Stimulated activated CD4-positive, alpha-beta T cell treated with anti-CD3 and anti-CD28 coated beads, Interleukin-15, amount 100 ng/mL, for 1 hour (primary cell): ENCODE results near the gene HDLBP.
A peak's percentile ranks its signal among the peaks of the same experiment; 100 is the strongest.

Experiments
- DNase-seq, 2 donors: peaks; one replicate each; pipeline ENCODE4 v3.0.0-alpha.2; 2020; ENCODE audit warnings: low read depth in 1 of 2, low spot score in 1 of 2

Gene HDLBP, protein sequence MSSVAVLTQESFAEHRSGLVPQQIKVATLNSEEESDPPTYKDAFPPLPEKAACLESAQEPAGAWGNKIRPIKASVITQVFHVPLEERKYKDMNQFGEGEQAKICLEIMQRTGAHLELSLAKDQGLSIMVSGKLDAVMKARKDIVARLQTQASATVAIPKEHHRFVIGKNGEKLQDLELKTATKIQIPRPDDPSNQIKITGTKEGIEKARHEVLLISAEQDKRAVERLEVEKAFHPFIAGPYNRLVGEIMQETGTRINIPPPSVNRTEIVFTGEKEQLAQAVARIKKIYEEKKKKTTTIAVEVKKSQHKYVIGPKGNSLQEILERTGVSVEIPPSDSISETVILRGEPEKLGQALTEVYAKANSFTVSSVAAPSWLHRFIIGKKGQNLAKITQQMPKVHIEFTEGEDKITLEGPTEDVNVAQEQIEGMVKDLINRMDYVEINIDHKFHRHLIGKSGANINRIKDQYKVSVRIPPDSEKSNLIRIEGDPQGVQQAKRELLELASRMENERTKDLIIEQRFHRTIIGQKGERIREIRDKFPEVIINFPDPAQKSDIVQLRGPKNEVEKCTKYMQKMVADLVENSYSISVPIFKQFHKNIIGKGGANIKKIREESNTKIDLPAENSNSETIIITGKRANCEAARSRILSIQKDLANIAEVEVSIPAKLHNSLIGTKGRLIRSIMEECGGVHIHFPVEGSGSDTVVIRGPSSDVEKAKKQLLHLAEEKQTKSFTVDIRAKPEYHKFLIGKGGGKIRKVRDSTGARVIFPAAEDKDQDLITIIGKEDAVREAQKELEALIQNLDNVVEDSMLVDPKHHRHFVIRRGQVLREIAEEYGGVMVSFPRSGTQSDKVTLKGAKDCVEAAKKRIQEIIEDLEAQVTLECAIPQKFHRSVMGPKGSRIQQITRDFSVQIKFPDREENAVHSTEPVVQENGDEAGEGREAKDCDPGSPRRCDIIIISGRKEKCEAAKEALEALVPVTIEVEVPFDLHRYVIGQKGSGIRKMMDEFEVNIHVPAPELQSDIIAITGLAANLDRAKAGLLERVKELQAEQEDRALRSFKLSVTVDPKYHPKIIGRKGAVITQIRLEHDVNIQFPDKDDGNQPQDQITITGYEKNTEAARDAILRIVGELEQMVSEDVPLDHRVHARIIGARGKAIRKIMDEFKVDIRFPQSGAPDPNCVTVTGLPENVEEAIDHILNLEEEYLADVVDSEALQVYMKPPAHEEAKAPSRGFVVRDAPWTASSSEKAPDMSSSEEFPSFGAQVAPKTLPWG (N-terminal part only)

DNA sequence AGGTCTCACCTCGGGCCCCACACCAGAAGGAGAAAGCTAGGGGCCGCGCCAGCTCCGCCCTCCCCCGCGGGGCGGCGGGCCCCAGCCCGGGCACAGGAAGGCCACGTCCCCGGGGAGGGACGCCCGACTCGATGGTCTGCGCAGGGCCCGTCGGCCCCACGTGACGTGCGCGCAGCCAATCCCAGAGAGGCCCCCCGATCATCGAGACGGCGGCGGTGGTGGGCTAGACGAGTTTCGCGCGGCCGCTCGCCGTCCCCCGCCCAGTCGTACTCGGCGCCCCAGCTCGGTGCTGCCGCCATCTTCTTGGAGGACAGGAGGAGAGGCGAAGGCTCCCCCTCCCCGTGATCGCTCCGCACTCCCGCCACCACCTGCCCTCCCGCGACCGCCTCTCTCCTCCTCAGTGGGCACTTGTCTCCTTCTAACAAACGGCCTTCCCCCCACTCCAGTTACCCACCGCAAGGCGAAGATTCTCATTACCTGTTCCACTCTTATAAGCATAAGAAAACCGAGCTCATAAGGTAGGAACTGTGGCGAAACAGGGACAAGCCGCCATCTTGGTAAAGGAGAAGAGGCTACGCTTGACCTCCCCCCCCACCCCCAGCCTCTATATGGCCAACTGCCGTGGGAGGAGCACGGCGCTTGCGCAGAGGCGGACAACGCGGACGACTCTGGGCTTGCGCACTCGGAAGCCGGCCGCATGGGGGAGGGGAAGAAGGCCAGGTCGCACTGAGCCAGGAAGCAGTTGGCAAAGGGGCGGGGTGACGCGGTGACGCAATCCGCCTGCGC, at the start of gene HDLBP:
TSS of gene HDLBP (minus strand) at position 580 of the 786 bp plus-strand sequence. CDS start 48,803 bp downstream, outside the sequence.
- DNase-seq = peak; percentile 100

DNA sequence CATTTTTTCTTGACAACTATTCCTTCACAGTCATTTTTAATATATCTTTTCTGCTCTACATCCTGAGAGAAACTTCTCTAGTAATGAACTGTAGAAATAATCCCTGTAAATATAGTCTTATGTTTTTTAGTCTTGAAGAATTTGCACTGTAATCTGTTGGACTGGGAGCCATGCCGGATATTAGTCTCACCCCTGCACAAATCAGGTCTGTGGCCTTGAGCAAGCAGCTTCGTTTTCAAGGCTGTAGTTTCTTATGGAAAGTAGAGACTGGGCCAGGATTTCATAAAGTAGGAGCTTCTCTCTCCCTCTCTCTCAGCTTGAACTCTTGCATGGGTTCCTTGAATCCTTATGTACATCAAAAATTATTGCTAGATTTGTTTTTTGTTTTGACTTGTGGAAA, 49.3 kb upstream of the HDLBP start:
- no peak for DNase-seq

DNA sequence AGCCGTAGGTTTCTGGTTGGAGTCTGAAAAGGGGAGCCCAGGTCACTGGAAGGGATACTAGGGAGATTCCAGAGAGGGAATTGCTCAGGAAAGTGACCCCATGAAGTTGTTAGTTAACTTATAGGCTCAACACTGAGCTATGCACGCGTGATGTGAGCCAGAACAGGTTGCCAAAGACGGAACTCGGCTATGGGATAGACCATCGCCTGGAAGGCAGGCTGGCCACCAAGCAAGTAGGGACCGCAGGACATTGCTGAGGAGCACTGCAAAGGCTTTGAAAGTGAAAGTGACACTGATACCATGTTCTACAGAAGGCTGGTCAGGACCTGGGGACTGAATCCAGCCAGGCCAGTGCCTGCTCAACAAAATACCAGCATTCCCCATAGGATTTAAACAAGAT, 48.0 kb upstream of the HDLBP start:
- no peak for DNase-seq

DNA sequence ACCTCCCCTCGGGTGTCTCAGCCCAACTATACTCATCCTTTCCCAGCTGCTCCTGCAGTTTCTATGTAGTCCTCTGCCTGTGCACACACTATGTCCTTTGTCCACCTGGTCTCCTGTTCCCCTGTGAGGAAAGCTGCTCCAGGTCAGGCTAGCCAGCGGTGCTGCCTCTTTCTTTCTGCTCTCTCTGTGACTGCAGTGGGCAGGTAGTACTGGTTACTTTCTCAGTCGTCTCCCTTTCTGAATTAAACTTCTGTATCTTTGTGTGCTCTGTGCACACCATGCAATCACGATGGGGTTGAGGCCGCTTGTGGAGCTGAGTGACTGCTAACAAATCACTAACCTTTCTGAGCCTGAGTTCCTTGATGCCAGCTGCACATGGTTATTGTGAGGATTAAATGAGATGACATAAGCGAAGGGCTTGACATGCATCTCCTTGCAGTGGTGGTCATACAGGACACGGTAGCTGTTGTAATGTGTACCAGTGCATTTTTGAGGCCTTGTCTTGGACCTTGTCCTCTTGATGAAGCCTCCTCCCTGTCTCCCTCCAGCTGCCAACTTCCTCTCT, 44.1 kb upstream of the HDLBP start:
- DNase-seq = no peak

DNA sequence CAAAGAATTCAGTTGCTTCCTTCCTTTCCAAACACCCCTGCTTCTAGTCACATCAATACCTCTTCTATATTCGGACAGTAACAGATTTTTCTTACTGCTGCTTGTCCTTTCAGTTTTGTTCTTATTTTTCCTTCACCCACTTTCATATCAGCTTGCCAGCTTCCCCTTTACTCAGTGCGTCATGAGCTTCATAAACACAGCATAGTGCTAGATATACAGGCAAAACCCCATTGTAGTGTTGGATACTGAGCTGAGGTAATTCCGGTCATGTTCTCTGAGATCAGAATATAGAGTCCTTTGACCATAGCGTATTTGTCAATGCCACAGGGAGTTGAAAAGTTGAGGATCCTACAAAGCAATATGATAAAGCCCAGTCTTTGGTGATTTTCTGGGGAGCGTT, 43.0 kb upstream of the HDLBP start:
- no peak for DNase-seq

DNA sequence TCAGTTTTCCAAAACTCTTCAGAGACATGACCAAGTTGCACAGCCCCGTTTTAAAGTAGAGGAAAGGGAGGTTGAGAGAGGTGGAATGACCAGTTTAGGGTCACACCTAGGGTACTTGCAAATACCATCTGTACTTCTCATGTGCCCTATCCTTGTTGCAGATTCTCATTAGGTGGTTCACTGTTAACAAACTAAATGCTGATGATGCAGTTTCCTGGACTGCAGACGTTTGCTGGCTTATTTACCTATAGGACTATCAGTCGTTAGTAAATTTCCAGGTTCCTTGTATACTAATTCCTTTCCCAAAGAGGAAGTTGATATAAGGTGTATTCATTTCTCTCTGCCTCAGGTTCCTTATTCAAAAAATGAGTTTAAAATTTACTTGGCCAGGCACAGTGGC, 42.1 kb upstream of the HDLBP start:
- no peak for DNase-seq

DNA sequence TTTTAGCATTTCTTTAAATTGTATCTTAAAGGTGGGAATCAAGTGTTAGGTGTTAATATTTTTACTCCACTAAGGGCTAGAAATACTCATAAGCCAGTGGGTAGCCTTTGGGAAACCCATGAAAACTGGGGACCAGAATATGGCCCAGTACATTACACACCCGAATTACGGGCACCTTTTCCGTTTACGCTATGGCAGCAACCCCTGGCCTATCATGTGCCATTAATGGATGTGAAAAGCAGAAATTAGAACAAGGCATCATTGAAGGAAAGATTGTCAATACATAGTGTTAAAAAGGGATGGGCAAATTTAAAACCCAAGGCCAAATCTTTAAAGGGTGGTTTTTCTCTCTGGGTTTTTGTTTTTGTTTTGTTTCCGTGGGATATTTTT, 41.4 kb upstream of the HDLBP start:
- no peak for DNase-seq

DNA sequence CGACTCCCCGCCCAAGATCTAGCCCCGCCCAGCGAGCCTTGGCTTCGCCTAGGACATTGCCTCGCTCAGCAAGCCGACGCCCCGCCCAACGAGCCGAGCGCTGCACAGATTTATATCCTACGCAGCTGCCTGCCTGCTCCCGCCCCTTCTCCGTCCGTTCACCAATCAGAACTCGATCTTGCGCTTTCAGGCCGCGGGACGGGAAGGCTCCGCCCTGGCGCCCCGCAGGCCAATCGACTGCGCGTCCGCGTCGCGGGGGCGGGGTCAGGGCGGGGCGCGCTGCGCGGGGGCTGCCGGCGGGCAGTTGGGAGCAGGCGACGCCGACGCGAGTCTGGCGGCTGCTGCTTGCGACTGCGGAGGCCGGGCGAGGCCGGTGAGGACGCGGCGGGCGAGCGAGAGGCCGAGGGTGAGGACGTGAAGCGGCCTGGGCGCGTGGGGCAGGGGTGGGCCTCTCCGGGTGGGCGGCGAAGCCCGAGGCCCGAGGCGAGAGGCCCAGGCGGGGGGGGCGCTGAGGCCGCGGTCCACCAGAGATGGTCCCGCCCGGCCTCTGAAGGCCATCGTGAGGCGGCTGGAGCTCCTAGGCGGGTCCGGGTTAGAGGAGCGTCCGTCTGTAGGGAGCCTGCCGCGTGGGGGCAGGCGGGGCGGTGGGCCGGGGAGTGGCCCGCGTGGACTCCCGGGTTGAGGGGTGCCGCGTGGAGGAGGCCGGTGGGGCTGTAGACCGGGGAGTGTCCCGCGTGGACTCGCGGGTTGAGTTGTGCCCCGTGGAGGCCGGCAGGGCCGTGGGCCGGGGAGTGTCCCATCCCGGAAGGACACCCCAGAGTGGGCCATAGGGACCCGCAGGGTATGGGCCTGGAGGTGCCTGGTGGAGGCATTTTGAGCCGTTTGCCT, 40.8 kb upstream of the HDLBP start, which contains the start of gene FARP2:
TSS of gene FARP2 (plus strand) at position 303 of the 888 bp plus-strand sequence. CDS start 16,823 bp downstream, outside the sequence.
- peak; percentile 92 to 95 for DNase-seq

DNA sequence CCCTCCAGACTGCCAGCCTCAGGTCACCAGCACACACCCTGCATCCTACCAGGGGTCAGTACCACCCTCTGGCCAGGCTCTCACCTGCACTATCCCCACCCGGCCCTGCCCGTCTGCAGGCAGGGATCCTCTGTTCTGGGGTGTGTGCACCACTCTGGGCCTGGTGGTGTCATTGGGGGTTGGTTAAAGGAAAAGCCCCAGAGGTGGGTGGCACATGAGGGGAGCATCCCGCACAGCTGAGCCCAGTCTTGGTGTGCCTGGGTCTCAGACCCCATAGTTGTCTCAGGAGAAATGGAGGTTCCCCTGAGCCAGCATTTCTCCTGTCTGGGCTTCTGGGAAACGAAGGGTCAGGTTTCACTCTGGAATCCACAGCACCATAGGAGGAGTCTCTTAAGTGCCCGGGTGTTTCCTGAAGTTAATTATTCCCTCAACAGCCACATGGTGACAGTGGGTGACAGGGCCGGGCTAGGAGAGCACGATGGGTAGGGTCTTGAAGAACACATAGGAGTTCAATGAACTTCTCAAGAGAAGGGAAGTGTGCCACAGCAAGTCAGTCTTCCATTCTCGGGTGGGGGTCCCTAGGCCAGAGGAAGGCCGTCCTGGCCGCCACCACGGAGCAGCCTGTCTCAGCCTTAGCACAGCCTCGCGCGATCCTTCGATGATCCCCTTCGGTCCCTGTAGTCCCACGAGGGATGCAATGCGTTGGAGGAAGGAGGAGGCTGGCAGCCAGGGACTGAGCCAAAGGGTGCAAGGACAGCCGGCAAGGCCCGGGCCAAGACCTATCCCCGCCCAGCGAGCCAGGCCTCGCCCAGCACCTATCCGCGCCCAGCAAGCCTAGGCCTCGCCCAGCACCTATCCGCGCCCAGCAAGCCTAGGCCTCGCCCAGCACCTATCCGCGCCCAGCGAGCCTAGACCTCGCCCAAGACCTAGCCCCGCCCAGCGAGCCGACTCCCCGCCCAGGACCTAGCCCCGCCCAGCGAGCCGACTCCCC, 39.5 kb upstream of the HDLBP start:
- DNase-seq = peak; percentile 44 to 56

DNA sequence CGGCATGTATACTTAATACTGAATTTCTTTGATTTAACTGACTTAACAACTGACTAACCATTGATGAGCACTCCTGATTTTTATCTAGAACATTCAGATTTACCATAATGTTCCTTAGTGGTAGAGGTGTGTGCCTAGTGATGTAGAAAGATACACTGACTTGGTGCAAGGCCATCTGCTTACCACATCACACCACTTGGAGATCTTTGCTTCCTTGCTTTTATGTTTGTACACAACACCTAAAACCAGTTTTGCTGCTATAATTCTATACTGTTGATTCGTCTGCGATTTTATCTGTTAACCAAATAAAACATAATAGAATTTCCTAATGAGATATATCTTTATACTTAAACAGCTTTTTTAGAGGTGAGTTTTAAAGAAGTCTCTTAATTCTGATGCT, 36.8 kb upstream of the HDLBP start:
- no peak for DNase-seq

DNA sequence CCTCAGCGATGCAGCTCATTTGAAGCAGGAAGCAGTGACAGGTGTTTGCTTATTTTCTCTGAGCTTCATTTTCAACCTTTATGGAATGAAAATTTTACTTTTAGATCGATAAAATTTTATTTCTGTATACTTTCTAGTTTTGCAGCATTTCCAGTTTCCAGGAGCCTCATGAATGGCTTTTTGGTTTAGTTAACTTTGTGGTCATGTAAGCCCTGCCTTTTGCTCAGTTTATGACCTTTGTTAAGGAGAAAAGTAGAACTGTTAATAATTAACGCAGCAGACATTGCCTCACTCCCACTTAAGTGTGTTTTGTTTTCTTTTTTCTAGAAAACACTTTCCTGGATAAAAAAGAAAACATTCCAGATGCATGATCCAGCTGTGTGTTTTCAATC, 36.2 kb upstream of the HDLBP start:
- no peak for DNase-seq

DNA sequence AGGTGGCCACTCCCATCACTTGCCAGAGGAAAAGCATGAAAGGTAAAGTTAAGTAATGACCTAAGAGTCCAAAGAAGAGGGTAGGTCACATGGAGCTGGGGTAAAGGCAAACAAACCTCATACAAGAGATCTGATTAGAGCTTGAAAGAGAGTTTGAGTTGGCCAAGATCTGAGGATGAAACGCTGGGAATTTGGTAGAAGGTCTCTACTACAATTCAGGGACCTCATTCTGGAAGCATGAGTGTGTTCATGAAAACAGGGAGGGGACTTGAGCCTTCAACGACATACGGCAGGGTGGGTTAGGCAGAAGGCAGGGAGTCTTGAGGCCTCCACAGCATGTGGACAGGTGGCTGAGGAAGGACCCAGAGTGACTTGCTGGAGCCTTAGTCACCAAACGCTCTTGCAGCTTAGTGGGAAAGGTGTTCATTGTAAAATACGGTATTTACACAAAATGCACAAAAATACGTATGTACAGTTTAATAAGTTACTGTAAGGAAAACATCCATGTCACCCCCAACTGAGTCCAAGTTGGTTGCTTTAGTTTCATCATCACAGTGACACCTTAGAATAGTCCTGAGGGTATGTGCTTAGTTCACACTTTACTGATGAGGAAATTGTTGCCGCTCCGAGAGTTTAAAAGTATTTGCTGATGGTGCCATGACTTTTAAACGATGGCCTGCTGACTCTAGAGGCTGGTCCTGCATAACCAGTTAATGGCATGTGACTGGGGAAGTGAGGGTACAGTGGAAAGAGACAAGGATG, 35.6 kb upstream of the HDLBP start:
- no peak for DNase-seq

DNA sequence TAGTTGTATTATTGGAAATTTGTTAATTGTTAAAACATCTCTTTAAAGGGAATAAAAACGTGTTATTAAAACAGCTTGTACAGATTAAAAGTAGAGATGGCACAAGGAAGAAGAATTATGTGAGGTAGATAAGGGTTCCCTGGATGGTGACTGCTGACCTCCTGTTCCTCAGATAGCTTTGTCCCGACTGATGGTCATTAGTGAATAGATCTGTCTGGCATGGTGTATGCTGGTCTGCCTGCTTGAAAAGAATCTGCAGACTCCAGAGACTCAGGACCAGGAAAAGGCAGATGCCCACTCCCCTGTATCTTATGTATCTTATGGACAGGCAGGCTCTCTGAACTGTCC, 35.0 kb upstream of the HDLBP start:
- DNase-seq = no peak

DNA sequence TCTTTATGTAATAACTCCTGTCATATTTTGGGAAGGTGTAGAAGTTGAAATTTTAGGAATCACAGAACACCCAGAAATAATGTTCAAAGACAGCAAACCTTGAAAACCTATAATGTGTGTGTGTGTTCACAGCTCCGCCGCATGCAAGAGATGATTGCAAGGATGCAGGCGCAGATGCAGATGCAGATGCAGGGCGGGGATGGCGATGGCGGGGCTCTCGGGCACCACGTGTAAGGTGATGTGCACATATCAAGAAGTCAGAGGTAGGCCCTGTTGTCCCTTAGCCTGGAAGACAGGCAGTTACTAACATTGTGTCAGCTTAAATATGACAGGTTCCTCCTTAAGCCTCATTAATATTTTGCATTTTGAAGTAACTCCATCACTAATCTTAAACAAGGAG, 34.5 kb upstream of the HDLBP start:
- no peak for DNase-seq

DNA sequence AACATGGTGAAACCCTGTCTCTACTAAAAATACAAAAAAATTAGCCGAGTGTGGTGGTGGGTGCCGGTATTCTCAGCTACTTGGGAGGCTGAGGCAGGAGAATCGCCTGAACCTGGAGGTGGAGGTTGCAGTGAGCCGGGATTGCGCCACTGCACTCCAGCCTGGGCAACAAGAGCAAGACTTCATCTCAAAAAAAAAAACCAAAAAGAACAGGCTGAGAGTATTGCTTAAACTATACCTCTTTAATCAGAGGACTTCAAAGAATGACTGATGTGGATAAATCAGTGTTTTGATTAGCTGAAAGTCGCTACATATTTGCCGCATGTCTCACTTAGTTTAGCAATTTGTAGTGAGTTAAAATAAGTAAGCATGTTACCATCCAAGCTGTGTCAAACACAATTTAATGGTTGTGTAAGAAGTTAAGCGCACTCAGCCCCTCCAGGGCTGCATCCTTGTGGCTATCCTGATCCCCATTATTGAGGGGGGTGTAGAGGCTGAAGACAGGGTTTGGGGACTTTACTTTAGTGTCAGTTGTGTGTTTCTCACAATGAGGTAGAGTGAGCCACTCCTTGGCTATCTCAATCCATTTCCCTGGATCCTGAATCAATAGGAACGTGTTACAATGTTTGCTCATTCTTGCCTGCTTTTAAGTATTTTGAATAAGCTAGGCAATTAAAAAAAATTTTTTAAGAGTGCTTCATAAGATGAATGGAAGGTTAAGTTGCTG, 29.6 kb upstream of the HDLBP start:
- DNase-seq = no peak

DNA sequence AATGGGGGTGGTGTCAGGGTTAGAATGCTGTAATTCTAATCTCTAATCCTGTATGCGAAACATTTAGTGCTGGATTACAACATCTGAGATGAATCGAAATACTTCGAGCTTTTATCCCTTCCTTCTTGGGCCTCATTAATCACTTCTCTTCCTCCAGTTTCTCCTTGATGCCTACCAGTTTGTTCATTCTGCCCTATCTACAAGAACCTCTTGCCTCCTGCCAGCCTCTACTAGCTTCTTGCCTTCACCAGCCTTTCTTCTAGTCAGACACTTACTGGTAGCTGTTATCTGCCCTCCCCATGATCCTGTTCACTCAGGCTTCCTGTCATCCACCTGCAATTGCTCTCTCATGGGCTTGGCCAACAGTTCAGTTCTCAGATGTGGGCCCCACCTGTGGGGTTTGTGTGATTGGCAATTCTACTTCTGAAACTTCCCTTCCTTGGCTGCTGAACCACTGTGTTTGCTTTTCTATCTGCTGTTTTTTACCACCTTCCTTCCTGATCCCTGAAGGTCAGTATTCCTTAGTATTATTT, 25.2 kb upstream of the HDLBP start:
- DNase-seq = no peak
